GM12872 (cell line): ENCODE measurements around the gene LKAAEAR1.

ENCODE experiments used
- CTCF ChIP-seq: IDR thresholded peaks from 3 replicates; pipeline ENCODE4 v1.5.1; 2011; ENCODE audit warnings: low read depth, mild to moderate bottlenecking, low read length, moderate library complexity; ENCODE audit not compliant: insufficient read depth

Gene LKAAEAR1

GRCh38 chr20:64058536-64058935 is 25.7 kb downstream of the LKAAEAR1 start:
- no peak for TF ChIP-seq CTCF

- TF ChIP-seq CTCF: peak; percentile 95
Observed at GRCh38 chr20:64057628-64058498, 26.3 kb downstream of the LKAAEAR1 start.

- TF ChIP-seq CTCF: no peak
Observed at GRCh38 chr20:64056889-64057627, 27.1 kb downstream of the LKAAEAR1 start.

- no peak for TF ChIP-seq CTCF
Observed at GRCh38 chr20:64056639-64056888, 27.6 kb downstream of the LKAAEAR1 start.

GRCh38 chr20:64055893-64056638 is 28.1 kb downstream of the LKAAEAR1 start:
- TF ChIP-seq CTCF: no peak

GRCh38 chr20:64055396-64055892 is 28.8 kb downstream of the LKAAEAR1 start:
- TF ChIP-seq CTCF: no peak
